Ovary (tissue), 9 donors: Measurements from ENCODE around the gene APOLD1. TPM values are rescaled to one million over a fixed set of nuclear protein-coding genes. Genes with fewer than 3 reads are reported as not detected.

Experiments used
- DNase-seq, 5 donors: peaks; one replicate each; pipeline ENCODE4 v3.0.0-alpha.2; 2019 to 2020
- H3K27ac ChIP-seq, 2 donors: fragments of 200-600 bp; one replicate each; pipeline versions ENCODE4 v1.5.1 to v1.8.0; 2019 to 2022
- H3K27me3 ChIP-seq: fragments of 200-600 bp; one replicate; pipeline ENCODE4 v1.8.0; 2022
- H3K36me3 ChIP-seq: fragments of 200-600 bp; sonication (generic); one replicate; pipeline ENCODE4 v1.5.1; 2019
- H3K4me1 ChIP-seq: one replicate; pipeline ENCODE4 v1.8.1; 2013; ENCODE audit warnings: mild to moderate bottlenecking, moderate library complexity; ENCODE audit not compliant: insufficient read depth
- H3K4me3 ChIP-seq: fragments of 200-600 bp; sonication (generic); one replicate; pipeline ENCODE4 v1.5.1; 2017
- H3K9me3 ChIP-seq, 2 donors: fragments of 200-600 bp in 1 of 2; sonication (generic) in 1 of 2; one replicate each; pipeline versions ENCODE4 v1.5.1 to v1.8.1; 2013 to 2019; ENCODE audit warnings: mild to moderate bottlenecking in 1 of 2, moderate library complexity in 1 of 2
- EP300 ChIP-seq: sonication (generic); formaldehyde crosslinking; IDR thresholded peaks from one replicate; pipeline ENCODE4 v1.6.1; 2017; ENCODE audit warnings: antibody characterized with exemption
- POLR2A ChIP-seq: fragments of 450-650 bp; IDR thresholded peaks from one replicate; pipeline ENCODE4 v1.6.1; 2017; ENCODE audit warnings: antibody characterized with exemption, mild to moderate bottlenecking, moderate library complexity
- WGBS, 3 donors: extraction: QIAGEN DNeasy Blood & Tissue Kit in 1 of 3; methylation state at CpG; one replicate each; pipeline versions ENCODE4 v1.1.5 to v1.1.7; 2013 to 2017; 5-methylcytosine and 5-hydroxymethylcytosine counted together
- intact Hi-C, 4 donors: fragments of 100-400 bp; cut with DNase I; formaldehyde crosslinking; loops; one replicate each; pipeline versions ENCODE4 v1.11.0 to v1.15.1; 2022 to 2023
- polyA plus RNA-seq, 2 donors: library from polyadenylated mRNA; stranded (reverse); fragments of 200-250 nt in 1 of 2; fragments of 350-450 nt in 1 of 2; fragmentation: Illumina TruSeq in 1 of 2; extraction: RNeasy Lipid Tissue Mini Kit (QIAGEN cat#74804) in 1 of 2; gene quantifications; one replicate each; pipeline ENCODE4 v1.2.3, GENCODE V29; 2013 to 2014
- total RNA-seq, 7 donors: library from RNA; depleted of rRNA in 2 of 7; stranded (reverse); fragments of >200 nt in 2 of 7; fragmentation: NEBNext Ultra II Directional in 3 of 7; extraction: Animal tissue kit (Norgen Biotek cat#: 25700) in 3 of 7; gene quantifications; one replicate each; pipeline versions ENCODE4 v1.1.0 to v1.2.4, GENCODE V29; 2016 to 2023
- TF ChIP-seq, protein P1 (sequence below), 3 donors: fragments of 450-650 bp in 2 of 3; fragments of 200-600 bp in 1 of 3; IDR thresholded peaks; one replicate each; pipeline versions ENCODE4 v1.5.1 to v1.8.0; 2016 to 2022; ENCODE audit warnings: antibody characterized with exemption in 3 of 3, mild to moderate bottlenecking in 1 of 3
- donor health status: DM: no; HTN: no; CAD: no; lungs with moderate emphysema.
- donor health status: DM: no; HTN: no; CAD: no.
- donor health status: Bipolar disorder and iron deficiency.
- donor health status: DM: yes; HTN: yes; CAD: no.
- donor health status: DM: no; HTN: no; CAD: no.
- donor health status: DM: yes; HTN: yes; CAD: no.

Gene APOLD1
- total and polyA plus RNA-seq, 9 donors: 2.7 to 20.7 (median 8.9) TPM

DNA sequence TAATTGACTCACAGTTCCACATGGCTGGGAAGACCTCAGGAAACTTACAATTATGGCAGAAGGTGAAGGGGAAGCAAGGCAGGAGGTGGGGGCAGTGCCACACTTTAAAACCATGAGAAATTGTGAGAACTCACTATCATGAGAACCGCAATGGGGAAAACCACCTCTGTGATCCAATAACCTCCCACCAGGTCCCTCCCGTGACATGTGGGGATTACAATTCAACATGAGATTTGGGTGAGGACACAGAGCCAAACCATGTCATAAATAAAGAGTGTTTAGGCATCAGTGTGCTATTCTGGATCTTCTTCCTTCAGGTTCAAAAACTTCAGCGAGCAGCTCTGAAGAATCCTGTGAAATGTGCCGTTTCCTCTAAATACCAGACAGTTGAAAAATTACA, 37.4 kb downstream of the APOLD1 start:
- intact Hi-C loops: no loop called here
- TF ChIP-seq, protein P1, sequence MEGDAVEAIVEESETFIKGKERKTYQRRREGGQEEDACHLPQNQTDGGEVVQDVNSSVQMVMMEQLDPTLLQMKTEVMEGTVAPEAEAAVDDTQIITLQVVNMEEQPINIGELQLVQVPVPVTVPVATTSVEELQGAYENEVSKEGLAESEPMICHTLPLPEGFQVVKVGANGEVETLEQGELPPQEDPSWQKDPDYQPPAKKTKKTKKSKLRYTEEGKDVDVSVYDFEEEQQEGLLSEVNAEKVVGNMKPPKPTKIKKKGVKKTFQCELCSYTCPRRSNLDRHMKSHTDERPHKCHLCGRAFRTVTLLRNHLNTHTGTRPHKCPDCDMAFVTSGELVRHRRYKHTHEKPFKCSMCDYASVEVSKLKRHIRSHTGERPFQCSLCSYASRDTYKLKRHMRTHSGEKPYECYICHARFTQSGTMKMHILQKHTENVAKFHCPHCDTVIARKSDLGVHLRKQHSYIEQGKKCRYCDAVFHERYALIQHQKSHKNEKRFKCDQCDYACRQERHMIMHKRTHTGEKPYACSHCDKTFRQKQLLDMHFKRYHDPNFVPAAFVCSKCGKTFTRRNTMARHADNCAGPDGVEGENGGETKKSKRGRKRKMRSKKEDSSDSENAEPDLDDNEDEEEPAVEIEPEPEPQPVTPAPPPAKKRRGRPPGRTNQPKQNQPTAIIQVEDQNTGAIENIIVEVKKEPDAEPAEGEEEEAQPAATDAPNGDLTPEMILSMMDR (IDR thresholded peaks at IDR 0.05): no peak
- TF ChIP-seq EP300: no peak
- H3K9me3 ChIP-seq: no peaks in the 10 kb centered on the region
- H3K4me1 ChIP-seq: peaks cover 2% of the 10 kb centered on the region
- no peaks in the 10 kb centered on the region for H3K27me3 ChIP-seq
- H3K27ac ChIP-seq: no peak overlapping the region
- DNase-seq: no peak
- no peaks in the 10 kb centered on the region for H3K36me3 ChIP-seq
- 85 to 88% (median 86%) methylated on average over 4 of the region's 4 CpGs for WGBS, 3 donors
- H3K4me3 ChIP-seq: no peak overlapping the region

DNA sequence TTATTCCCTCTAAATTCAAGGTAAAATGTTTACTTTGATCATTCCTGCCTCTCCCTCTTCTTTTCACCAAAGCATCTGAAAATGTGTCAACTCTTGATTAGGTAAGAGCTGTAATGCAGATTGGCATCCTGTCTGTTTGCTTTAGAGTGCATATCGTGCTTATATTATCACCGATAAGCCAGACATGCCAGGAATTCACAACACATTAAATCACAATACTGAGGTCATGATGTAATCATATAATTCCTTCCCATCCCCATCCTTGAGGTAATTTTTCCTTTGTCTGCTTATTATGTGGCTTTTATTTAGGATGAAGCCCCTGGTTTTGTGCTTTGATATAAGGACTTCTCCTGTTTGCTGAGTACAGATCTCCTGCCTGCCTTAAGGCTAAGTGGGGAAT, 37.8 kb downstream of the APOLD1 start:
- intact Hi-C loops: no loop called here
- DNase-seq: no peak
- no peak overlapping the region for H3K27ac ChIP-seq
- H3K9me3 ChIP-seq: no peaks in the 10 kb centered on the region
- H3K4me1 ChIP-seq: peaks cover 2% of the 10 kb centered on the region
- WGBS, 3 donors: 21 to 28% (median 26%) methylated on average over 2 of the region's 2 CpGs
- no peak overlapping the region for H3K4me3 ChIP-seq
- H3K27me3 ChIP-seq: no peaks in the 10 kb centered on the region
- TF ChIP-seq POLR2A: no peak
- TF ChIP-seq, protein P1 (IDR thresholded peaks at IDR 0.05): no peak
- TF ChIP-seq EP300: no peak
- H3K36me3 ChIP-seq: no peaks in the 10 kb centered on the region

- intact Hi-C loops: no loop called here
- Histone ChIP-seq H3K4me1 (peaks cover under 1% of the 10 kb centered on the region), H3K27me3 (no peaks in the 10 kb centered on the region), H3K9me3 (no peaks in the 10 kb centered on the region), H3K36me3 (no peaks in the 10 kb centered on the region), H3K27ac (no peak overlapping the region), H3K4me3 (no peak overlapping the region)
- TF ChIP-seq POLR2A (no peak), EP300 (no peak)
- TF ChIP-seq, protein P1 (IDR thresholded peaks at IDR 0.05): no peak
- no peak for DNase-seq
- WGBS, 3 donors: 93 to 97% (median 95%) methylated on average over 5 of the region's 5 CpGs
Measured at GRCh38 chr12:12823811-12824210, 38.4 kb downstream of the APOLD1 start.

DNA sequence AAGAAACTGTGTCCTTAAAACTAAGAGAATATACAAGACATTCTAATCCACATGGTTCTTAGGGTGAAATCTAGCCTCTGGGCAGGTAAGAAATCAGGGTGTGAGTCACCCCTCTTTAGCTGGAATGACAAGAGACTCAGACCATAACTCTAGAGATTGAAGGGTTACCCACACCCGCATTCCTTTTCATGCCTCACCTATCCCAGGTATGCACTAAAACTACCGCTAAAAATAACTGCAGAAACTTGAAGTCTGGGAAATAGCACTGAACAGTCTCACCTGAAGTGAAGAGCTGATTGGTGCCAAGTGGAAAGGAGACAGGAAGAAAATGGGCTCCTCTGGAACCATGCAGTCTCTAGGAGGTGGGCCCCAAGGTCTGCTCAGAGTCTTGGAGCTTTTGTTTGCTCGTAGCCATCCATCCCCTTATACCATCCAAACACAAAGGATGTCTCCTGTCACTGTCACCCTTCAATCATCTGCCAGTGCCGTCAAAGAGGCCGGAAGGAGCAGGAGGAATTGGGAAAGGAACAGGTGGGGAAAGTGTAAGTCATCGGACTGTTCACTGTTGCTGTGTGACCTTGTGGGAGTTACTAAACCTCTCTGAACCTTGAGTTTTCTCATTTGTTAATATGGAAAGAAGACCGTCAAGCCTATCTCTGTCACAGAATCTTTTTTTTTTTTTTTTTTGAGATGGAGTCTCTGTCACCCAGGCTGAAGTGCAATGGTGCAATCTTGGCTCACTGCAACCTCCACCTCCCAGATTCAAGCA, 50.1 kb downstream of the APOLD1 start:
- no peak overlapping the region for H3K27ac ChIP-seq
- no peak overlapping the region for H3K4me3 ChIP-seq
- H3K36me3 ChIP-seq: no peaks in the 10 kb centered on the region
- intact Hi-C loops: loop anchor here in 3 of 4 donors (5.0 to 10.0 kb wide), 3 partner anchors 147 to 379 kb away; no protein-coding TSS in a partner anchor
- H3K9me3 ChIP-seq: no peaks in the 10 kb centered on the region
- TF ChIP-seq EP300: no peak
- TF ChIP-seq, protein P1 (IDR thresholded peaks at IDR 0.05): no peak
- WGBS, 3 donors: 87 to 93% (median 90%) methylated on average over 7 of the region's 7 CpGs
- peaks cover 3% of the 10 kb centered on the region for H3K4me1 ChIP-seq
- no peak for DNase-seq
- no peaks in the 10 kb centered on the region for H3K27me3 ChIP-seq
